Measurements from ENCODE around the gene DPP4.

GRCh38 chr2:161972866-161973265, 101.1 kb downstream of the DPP4 start:
- TF ChIP-seq CTCF (conservative IDR thresholded peaks at IDR 0.05; ENCODE audit: low read depth, low read length) (no peak), ELK1 (IDR thresholded peaks at IDR 0.05; ENCODE audit: borderline replicate concordance, low read depth, low read length) (no peak), POLR2A (IDR thresholded peaks at IDR 0.05; ENCODE audit: low read depth, low read length) (no peak)
